HG03060 (cell line): Measurements from ENCODE around the gene NSMCE3.
A peak's percentile ranks its signal among the peaks of the same experiment; 100 is the strongest.
"Not testable (repeated sequence)": the region's sequence is repeated elsewhere in the genome, so short reads cannot be mapped to it uniquely, and the experiment has no call there.

Source experiments
- ATAC-seq: cut with Tn5 transposase; IDR thresholded peaks from one replicate; pipeline ENCODE4 v1.9.1; 2021; ENCODE audit warnings: low read depth, moderate number of reproducible peaks; ENCODE audit not compliant: unreplicated experiment

The NSMCE3 gene

DNA sequence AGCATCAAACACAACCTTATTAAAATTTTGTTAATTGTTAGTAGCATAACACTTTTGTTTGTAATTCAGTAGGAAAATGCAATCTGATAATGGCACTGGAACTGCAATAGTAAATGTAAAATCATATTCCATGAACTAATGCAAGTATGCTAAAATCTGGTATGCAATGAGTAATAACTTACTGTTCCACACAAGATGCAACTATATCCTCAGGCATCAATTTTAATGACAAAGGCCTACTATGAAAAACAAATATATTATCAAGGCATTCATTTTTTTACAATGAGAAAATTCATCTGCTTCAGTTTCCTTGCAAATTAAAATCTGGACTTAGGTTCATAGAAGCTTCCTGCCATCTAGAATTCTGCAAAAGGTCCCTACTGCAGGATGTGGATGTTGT lies 1.4 kb upstream of the NSMCE3 start:
- no peak for ATAC-seq

DNA sequence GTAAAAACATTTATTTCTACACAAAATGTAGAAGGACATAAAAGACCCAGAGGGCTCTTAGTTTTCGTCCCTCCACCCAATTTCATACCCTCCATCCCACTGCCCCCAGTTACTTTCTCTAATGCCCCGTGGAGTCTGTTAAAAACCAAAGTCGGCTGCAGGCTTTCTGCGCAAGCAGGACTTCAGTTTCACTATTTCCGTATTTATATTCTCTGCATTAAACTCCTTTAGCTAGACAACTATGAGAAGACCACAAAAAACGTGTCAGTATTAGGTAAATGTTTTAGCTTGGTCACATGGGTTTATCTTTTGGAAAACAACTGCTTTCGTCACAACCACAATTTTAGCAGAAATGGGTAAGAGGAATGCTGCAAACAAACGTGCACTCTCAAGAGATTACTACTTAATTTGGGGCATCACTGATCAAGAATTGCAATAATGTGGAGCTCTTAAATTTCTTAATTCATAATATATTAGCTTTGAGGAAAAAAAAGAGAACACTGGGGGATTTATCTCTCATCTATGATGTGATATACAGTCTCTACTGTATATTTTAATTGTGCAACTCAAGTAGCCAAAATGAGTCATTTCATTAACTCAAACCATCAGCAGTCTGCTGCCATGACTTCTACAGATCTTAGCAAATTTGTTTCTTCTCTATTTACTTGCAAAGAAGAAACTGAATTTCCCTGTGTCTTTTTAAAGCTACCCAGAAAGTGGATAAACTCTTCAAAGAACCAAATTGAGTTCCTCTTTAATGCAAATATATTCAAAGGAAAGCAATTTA lies 740 bp upstream of the NSMCE3 start:
- peak; percentile 15 for ATAC-seq

DNA sequence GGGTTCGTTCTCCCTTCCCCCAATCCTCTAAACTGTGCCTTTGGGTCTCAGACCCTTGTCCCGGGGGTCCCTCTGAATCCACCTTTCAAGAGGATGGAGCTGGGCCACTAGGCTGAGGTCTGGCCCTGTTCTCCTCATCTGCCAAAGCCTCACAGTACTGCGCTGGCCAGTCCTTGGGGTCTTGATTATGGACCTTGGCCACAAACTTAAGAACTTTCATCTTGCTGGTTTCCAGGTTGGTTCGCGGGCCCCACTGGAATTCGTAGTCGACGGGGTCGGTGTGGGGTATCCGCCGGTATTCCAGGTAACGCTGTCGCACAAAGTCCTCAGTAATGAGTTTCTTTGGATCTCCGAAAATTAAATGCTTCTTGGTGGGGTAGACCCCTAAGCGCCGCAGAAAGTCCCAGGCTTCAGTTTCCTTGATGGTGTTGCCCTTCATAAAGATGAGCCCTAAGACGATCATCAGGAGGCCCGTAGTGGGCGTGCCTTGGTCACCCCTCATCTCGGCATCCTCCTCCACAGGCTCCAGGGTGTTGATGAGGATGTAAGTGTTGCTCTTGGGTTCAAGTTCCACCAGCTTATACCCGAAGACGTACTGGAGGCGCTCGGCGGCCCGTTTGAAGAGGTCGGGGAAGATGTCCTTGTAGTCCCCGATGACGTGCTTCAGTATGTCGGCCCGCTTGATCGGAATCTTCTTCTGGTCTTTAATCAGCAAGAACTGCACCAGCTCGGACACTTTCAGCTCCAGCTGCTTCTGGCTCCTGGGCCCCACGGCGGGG lies 727 bp downstream of the NSMCE3 start:
- ATAC-seq: no peak

DNA sequence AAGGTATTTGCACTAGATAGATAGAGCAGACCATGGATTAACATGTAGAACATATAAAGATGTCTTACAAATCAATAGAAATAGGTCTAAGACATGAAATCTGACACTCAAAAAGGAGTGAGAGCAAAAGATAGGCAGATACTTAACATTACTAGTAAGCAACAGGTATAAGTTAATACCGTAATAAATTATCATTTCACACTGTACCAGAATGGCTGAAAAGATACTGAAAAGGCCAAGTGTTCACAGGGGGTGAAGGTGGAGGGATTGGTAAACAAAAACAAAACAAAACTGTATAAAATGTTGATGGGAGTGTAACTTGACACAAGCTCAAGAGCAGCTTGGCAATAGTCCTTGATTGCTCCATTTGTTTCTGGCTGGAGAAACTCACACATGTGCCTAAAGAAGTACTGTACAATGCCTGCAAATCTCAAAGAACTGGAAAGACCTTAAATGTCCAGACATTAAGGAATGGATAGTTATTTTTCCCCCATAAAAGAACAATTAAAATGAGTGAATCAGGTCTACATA lies 3.5 kb downstream of the NSMCE3 start:
- no peak for ATAC-seq

DNA sequence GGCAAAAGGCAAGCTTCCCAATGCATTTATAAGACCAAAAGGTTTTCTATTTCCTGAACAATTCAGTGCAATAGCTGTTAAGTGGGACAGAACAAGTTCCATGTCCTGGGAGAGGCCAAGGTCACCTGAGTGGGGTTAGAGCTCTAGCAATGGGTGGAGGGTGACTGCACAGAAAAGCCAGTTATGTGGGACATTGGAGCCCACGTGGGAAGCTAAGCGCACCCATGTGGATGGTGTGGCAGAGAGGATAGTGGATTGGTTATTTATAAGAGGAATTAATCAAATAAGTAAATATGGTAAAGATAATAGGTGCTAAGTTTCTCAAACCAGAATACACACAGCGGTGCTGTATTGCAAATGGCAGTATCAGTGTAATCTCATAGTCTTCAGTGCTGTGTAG lies 6.3 kb downstream of the NSMCE3 start:
- ATAC-seq: no peak

DNA sequence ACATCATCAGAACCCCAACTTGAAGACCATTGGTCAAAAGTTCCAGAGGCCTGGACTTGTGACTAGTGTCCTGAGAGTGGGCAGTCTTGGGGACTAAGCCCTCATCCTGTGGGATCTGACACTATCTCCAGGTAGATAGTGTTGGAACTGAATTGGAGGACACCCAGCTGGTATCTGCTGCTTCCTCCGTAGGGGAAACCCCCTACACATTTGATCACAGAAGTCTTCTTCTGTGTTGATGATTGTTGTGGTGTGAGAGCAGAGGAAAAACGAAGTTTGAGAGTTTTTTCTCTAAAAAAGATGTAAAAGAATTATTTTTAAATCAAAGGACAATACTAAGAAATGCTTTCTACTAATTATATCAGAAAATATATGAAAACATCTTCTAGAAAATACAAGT lies 6.9 kb downstream of the NSMCE3 start:
- ATAC-seq: no peak

DNA sequence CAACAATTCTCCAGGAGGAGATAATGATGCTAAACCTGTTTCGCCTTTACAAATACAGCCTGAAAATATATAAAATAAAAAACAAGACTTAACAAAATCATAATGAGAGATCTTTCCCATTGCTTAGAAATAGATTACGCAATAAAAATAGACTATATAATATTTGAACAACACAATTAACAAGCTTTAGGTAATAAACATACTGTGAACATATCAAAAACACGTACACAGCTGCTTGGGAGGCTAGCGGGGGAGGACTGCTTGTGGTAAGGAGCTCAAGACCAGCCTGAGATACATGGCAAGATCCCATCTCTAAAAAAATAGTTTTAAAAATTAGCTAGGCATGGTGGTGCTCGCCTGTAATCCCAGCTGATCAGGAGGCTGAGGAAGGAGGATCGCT lies 8.7 kb downstream of the NSMCE3 start:
- ATAC-seq: no peak

DNA sequence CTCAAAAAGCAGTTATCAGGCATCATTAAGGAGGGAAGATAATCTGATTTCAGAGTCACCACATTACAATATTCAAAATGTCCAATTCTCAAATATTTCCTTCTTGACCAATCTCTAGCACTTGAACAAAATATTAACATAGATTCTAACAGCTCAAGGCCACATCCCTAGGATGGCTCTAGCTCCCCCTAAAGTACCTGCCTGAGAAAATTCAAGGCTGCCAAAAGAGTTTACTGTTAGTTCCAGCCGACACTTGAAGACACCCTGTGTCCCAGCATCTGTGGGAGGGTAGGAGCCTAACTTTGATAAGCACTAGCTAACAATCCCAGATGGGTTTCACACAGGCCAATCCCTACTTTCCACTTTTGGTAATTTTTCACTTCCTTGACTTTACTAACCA lies 10.4 kb downstream of the NSMCE3 start:
- no peak for ATAC-seq

DNA sequence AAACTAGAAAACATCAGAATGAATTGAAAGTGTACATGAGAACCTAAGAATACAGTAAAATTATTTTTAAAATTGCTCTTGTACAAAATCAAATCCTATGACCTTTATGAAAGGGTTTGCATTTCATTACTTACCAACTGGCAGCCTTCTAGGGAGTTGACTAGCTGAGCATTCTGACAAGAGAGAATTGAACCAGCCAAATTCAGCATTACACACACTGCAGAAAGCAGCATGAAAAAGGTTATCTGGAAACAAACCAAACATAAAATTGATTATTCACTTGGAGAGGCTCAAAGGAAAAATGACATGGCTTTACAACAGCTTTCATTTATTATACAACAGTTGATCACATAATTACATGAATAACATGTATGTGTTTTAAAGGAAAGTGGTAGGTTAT lies 17.4 kb downstream of the NSMCE3 start:
- ATAC-seq: no peak

DNA sequence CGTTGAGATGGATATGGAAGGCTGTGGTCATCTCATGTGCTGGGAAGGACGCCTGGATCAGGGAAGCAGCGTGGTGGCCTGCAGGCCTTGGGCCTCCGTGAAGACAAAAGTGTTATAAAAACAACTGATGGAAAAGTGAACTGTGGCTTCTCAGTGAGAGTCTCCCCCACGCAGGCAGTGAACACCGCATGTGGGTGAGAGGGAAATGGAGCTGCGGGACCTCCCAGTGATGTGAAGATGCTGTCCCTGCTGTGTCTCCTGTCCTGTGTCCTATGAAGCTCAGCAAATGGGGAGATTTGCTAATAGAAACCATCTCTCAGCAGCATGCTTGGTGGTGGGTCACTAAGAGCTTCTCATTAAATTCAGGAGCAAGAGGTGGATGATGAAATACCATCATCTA lies 25.1 kb downstream of the NSMCE3 start:
- no peak for ATAC-seq

DNA sequence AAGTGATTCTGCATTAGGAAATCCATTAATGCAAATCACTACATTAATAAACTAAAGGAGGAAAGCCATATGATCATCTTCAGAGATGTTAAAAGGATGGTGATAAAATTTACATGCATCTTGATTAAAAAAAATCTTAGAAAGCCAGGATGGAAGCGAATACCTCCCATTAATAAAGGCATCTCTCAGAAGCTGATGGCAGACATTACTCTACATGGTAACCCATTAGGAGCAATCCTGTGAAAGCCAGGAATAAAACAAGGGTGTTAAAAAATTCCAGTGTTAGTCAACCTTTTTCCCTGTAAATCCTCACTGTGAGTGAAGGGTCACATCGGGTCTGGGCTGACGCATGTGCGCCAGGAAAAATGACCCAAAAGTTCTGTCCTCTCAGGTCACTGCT lies 25.5 kb downstream of the NSMCE3 start:
- no peak for ATAC-seq

DNA sequence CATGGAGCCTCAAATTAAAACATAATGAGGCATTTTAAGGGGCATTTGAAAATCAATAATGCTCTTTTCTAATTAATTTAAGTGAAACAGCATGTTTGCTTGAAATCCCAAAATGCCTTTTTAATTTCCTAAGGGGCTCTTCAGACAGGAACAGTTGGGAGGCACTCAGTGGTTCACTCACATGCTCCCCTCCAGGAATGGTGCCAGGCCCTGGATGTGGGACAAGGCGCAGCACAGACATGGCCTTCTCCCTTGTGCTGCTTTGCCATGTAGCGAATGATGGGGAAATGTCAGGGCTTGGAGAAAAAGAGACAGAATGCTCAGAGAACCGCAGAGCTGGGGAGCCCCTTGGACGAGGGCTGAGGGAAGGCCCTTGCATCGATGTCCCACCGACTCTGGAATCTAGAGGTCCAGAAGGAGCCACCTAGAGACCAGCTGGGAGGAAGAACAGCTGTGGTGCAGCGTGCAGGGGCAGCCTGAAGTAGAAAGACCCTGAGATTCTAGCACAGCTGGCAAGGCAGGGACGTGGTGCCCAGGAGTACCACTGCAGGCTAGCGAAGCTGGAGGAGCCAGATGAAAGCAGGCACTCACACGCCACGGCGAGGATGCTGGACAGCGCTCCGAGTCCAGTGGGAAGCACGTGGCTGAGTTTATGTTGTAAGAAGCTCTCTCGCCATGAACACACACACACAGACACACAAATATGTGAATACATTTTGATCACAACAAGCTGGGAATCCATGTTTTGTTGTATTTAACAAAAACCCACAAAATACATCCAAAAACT lies 27.0 kb downstream of the NSMCE3 start:
- no peak for ATAC-seq

DNA sequence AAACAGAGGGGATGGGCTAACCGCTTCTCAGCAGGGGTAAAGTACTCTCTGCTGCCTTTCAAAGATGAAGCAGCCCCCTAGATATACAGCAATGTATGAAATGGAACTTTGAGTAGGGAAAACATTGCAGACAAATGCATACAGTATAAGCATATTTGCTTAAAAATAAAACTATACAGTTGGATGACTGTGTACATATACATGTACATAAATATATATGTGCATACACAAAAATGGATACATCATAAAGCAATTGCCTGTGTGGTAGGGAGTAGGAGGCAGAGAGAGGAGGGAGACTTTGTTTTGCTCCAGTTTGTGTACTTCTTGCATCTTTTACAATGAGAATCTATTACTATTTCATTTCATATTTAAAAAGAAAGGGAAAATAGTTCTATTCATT lies 28.4 kb downstream of the NSMCE3 start:
- ATAC-seq: no peak

DNA sequence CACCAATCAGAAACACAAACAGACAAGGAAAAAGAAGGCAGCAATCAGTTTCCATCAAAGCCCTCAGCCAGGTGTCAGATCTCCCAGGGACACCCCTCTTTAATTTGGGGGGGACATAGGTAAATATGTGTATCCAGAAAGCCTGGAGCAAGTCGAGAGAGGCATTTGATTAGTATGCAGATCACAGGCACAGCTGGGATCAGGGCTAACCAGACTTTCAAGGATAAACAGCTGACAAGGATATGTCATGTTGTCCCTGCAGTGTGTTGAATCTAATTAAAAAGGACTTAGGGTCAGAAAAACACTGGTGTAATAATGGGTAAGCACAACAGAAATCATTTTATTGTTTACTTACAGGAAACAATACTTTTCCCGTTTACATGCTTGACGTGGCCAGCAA lies 30.2 kb downstream of the NSMCE3 start:
- no peak for ATAC-seq

DNA sequence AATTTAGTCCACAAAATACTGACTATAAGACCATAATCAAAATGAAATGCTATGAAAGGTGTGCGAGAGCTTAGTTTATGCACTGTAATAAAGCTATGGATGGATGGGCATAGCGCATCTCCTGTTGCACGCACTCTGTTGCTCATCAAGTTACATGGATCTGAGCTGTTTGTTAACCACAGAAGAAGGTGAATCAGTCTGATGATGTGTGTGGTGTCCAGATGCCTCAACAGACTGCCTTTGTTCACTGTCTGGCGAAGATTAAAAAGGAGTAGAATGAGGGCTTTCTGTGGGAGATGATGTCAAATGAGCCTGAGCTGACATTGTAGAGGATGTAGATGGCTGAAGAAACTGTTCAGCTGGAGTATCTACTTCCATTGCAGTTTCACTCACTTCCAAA lies 36.1 kb downstream of the NSMCE3 start:
- ATAC-seq: no peak

DNA sequence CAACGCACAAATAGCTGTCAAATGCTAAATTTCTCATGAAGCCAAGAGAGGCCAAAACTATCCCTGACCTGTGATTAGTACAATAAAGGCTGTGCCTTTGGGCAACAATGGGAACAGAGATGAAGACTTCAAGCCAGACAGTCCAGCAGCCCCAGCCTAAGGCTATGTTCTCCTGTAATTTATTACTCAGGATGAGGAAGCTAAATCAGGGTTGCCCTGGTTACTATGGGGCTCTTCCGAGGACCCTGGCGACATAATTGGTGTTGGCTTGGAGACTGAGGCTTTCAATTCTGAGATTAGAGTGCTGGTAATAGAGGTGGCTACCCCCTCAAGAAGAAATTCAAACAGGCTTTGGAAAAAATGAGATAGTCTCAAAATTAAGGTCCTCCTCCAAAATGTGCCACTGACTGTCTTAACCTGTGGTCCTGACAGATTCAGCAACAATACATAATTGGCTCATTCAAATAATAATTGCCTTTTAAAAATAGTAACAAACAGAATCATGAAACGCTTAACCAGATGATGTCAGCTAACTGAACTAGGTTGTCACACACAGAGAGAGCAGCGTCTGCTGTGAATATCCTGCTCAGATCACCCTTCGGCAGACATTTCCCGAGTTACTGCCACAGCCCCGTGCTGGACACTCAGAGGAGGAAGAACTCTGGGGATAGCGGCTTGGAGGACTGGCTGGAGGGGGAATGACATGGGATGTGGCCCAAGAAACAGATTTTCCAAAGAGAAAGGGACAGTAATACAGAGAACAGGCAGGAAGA lies 43.0 kb downstream of the NSMCE3 start:
- no peak for ATAC-seq

DNA sequence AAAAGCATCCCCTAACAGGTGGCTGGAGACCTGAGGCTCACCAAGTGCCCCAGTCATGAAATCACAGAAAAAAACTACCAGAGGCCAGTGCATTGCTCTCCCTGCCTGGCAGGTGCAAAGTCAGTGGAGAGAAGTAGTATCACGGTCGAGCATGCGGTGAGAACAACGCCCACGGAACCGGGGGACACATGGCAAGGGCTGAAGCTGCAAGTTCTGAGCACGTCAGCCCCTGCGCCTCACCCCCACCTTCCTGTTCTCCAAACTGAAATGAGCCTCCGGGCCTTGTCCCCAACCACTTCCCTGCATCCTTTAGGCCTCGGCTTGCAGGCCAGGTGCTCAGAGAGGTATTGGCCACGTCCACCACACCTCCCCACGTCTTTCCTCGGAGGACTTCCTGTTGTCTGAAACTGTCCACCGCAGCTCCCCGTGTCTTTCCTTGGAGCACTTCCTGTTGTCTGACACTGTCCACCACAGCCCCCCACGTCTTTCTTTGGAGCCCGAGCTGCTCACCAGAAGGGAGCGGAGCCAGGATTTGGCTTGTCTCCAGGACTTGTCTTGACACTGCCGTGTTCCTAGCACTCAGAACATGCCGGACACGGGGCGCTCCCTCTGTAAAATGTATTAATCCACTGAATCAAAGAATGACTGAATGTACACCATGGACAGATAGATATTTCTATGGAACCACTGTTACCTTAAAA lies 43.9 kb downstream of the NSMCE3 start:
- ATAC-seq: no peak

DNA sequence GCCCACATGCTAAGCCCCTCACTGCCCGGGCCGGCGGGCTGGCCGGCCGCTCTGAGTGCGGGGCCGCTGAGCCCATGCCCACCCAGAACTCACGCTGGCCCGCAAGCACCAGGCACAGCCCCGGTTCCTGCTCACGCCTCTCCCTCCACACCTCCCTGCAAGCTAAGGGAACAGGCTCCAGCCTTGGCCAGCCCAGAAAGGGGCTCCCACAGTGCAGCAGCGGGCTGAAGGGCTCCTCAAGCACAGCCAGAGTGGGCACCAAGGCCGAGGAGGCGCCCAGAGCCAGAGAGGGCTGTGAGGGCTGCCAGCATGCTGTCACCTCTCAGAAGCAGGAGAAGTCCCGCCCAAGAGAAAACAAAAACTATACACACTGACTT lies 44.6 kb downstream of the NSMCE3 start:
- not testable (repeated sequence) for ATAC-seq

DNA sequence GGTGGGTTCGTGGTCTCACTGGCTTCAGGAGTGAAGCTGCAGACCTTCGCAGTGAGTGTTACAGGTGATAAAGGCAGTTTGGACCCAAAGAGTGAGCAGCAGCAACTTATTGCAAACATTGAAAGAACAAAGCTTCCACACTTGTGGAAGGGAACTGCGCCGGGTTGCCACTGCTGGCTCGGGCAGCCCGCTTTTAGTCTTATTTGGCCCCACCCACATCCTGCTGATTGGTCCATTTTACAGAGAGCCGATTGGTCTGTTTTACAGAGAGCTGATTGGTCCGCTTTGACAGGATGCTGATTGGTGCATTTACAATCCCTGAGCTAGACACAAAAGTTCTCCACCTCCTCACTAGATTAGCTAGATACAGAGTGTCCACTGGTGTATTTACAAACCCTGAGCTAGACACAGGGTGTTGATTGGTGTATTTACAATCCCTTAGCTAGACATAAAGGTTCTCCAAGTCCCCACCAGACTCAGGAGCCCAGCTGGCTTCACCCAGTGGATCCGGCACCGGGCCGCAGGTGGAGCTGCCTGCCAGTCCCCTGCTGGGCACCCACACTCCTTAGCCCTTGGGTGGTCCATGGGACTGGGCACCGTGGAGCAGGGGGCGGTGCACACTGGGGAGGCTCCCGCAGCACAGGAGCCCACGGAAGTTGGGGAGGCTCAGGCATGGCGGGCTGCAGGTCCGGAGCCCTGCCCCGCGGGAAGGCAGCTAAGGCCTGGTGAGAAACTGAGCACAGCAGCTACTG lies 45.2 kb downstream of the NSMCE3 start:
- not testable (repeated sequence) for ATAC-seq
